HCT116 (cell line): ENCODE data around the gene ADAM11. TPM values are rescaled to one million over a fixed set of nuclear protein-coding genes. Genes with fewer than 3 reads are reported as not detected.
"Not testable (repeated sequence)": the region's sequence is repeated elsewhere in the genome, so short reads cannot be mapped to it uniquely, and the experiment has no call there.

Experiments
- ATAC-seq: fragments of 200-7000 bp; cut with Tn5 transposase; 2 replicates; pipeline ENCODE4 v1.9.1; 2020; ENCODE audit warnings: mild to moderate bottlenecking, moderate library complexity
- BruUV-seq: library from RNA; stranded (reverse); fragments of 400-500 nt; replicated peaks from 2 replicates; lab custom pipeline; 2021; lab: Mats Ljungman, UMichigan
- CTCF ChIA-PET: fragments of 300-600 bp; sonication (Branson Sonifier 250); formaldehyde crosslinking; loops from one replicate; lab custom pipeline; 2021; ENCODE audit warnings: antibody characterized with exemption; lab: Charles Lee
- POLR2A ChIA-PET: fragments of 300-600, 350-600 bp; sonication (Branson Sonifier 250); formaldehyde crosslinking; loops from one replicate; lab custom pipeline; 2021; ENCODE audit warnings: antibody characterized with exemption; lab: Charles Lee
- RAD21 ChIA-PET, 2 experiments: fragments of 300-600 bp; sonication (Branson Sonifier 250); formaldehyde crosslinking; loops; one replicate each; lab custom pipeline; 2023; ENCODE audit warnings: low total read pairs in 2 of 2; ENCODE audit not compliant: uncharacterized antibody in 2 of 2, unreplicated experiment in 2 of 2, low non-redundant PET in 1 of 2; lab: Charles Lee
- DNase-seq: peaks from one replicate; pipeline ENCODE4 v3.0.0-alpha.2; 2010; ENCODE audit warnings: low read depth, low spot score
- H2AFZ ChIP-seq: fragments of 200-600 bp; shearing (Covaris generic), sonication (generic); 2 replicates; pipeline ENCODE4 v1.6.1; 2017; ENCODE audit warnings: low read depth, mixed run types, mixed read lengths, antibody characterized with exemption, low read length; ENCODE audit not compliant: poor library complexity, severe bottlenecking
- H3K27ac ChIP-seq: 2 replicates; pipeline ENCODE4 v1.5.1; 2012; ENCODE audit warnings: low read depth, low read length
- H3K27me3 ChIP-seq: fragments of 200-600 bp; sonication (generic); 2 replicates; pipeline ENCODE4 v1.6.1; 2016; ENCODE audit warnings: mixed run types, low read length, mixed read lengths; ENCODE audit not compliant: insufficient read depth
- H3K36me3 ChIP-seq, 2 experiments: fragments of 200-500 bp in 1 of 2; fragments of 200-600 bp in 1 of 2; sonication (Bioruptor generic) in 1 of 2; sonication (generic) in 1 of 2; 2 replicates each; pipeline versions ENCODE4 v1.5.1 to v1.6.1; 2014 to 2016; ENCODE audit warnings: low read length in 2 of 2, inconsistent platforms in 1 of 2, mixed read lengths in 1 of 2, mixed run types in 1 of 2; ENCODE audit not compliant: insufficient read depth in 2 of 2, control insufficient read depth in 1 of 2
- H3K4me1 ChIP-seq, 2 experiments: fragments of 200-600 bp in 1 of 2; sonication (generic) in 1 of 2; 2 replicates each; pipeline versions ENCODE4 v1.5.1 to v1.6.1; 2012 to 2017; ENCODE audit warnings: low read length in 2 of 2, inconsistent platforms in 1 of 2, mild to moderate bottlenecking in 1 of 2, mixed read lengths in 1 of 2, mixed run types in 1 of 2, moderate library complexity in 1 of 2; ENCODE audit not compliant: insufficient read depth in 2 of 2, control insufficient read depth in 1 of 2
- H3K4me2 ChIP-seq: fragments of 200-600 bp; sonication (generic); 2 replicates; pipeline ENCODE4 v1.6.1; 2017; ENCODE audit warnings: mixed run types, low read length, mixed read lengths
- H3K4me3 ChIP-seq, 2 experiments: fragments of 200-600 bp in 1 of 2; sonication (generic) in 1 of 2; replicated peaks in 1 of 2; 2 replicates each; pipeline ENCODE4 v1.5.1; 2011 to 2016; ENCODE audit warnings: low read length in 2 of 2, control low read depth in 1 of 2, low read depth in 1 of 2, mild to moderate bottlenecking in 1 of 2, mixed read lengths in 1 of 2, mixed run types in 1 of 2
- H3K79me2 ChIP-seq: fragments of 200-600 bp; sonication (generic); 2 replicates; pipeline ENCODE4 v1.6.1; 2017; ENCODE audit warnings: mild to moderate bottlenecking, mixed run types, low read length, moderate library complexity, mixed read lengths; ENCODE audit not compliant: insufficient read depth
- H3K9ac ChIP-seq: fragments of 200-600 bp; sonication (generic); 2 replicates; pipeline ENCODE4 v1.6.1; 2016; ENCODE audit warnings: low read length, mixed read lengths
- H3K9me2 ChIP-seq: fragments of 200-600 bp; sonication (generic), shearing (Covaris generic); 2 replicates; pipeline ENCODE4 v1.6.1; 2017; ENCODE audit warnings: mixed run types, mild to moderate bottlenecking, moderate library complexity; ENCODE audit not compliant: insufficient read depth
- H3K9me3 ChIP-seq, 2 experiments: fragments of 200-500 bp in 1 of 2; fragments of 200-600 bp in 1 of 2; sonication (Bioruptor generic) in 1 of 2; sonication (generic) in 1 of 2; 2 replicates each; pipeline ENCODE4 v1.6.1; 2014 to 2017; ENCODE audit warnings: low read length in 2 of 2, mixed read lengths in 2 of 2, inconsistent platforms in 1 of 2, low read depth in 1 of 2, mild to moderate bottlenecking in 1 of 2, mixed run types in 1 of 2, moderate library complexity in 1 of 2; ENCODE audit not compliant: control insufficient read depth in 1 of 2, insufficient read depth in 1 of 2
- H4K20me1 ChIP-seq: fragments of 200-600 bp; sonication (generic), shearing (Covaris generic); 2 replicates; pipeline ENCODE4 v1.6.1; 2017; ENCODE audit warnings: mixed run types, mild to moderate bottlenecking, moderate library complexity; ENCODE audit not compliant: insufficient read depth
- CTCF ChIP-seq, 3 experiments: fragments of 200-600 bp in 1 of 3; sonication (generic) in 1 of 3; IDR thresholded peaks in 2 of 3; conservative IDR thresholded peaks in 1 of 3; 2 replicates each; pipeline ENCODE4 v1.5.1; 2012 to 2017; ENCODE audit warnings: low read depth in 2 of 3, low read length in 2 of 3, antibody characterized with exemption in 1 of 3, borderline replicate concordance in 1 of 3, control low read depth in 1 of 3, mild to moderate bottlenecking in 1 of 3, mixed read lengths in 1 of 3, mixed run types in 1 of 3, moderate library complexity in 1 of 3; ENCODE audit not compliant: insufficient read depth in 1 of 3
- EGR1 ChIP-seq: IDR thresholded peaks from 2 replicates; pipeline ENCODE4 v1.6.1; 2012; ENCODE audit warnings: low read depth
- EZH2 ChIP-seq: fragments of 200-600 bp; sonication (generic); IDR thresholded peaks from 2 replicates; pipeline ENCODE4 v1.6.1; 2017; ENCODE audit warnings: antibody characterized with exemption, mixed run types
- JUND ChIP-seq: IDR thresholded peaks from 2 replicates; pipeline ENCODE4 v1.6.1; 2012
- MAX ChIP-seq: IDR thresholded peaks from 2 replicates; pipeline ENCODE4 v1.6.1; 2012
- POLR2A ChIP-seq: IDR thresholded peaks from 2 replicates; pipeline ENCODE4 v1.7.0; 2011; ENCODE audit warnings: borderline replicate concordance; ENCODE audit not compliant: insufficient read depth, insufficient read length; ENCODE audit errors: extremely low read depth
- TCF7L2 ChIP-seq: IDR thresholded peaks from 2 replicates; pipeline ENCODE4 v1.7.0; 2011; ENCODE audit warnings: borderline replicate concordance, inconsistent platforms; ENCODE audit not compliant: insufficient read depth, insufficient read length; ENCODE audit errors: extremely low read depth
- ZFX ChIP-seq: fragments of 450-650 bp; IDR thresholded peaks from 2 replicates; pipeline ENCODE4 v1.6.1; 2017
- ZNF274 ChIP-seq: fragments of 200-500 bp; sonication (Bioruptor generic); IDR thresholded peaks from 2 replicates; pipeline ENCODE4 v1.6.1; 2014; ENCODE audit warnings: mild to moderate bottlenecking, low read depth, low read length, inconsistent platforms
- intact Hi-C: fragments of 100-400 bp; cut with micrococcal nuclease; formaldehyde crosslinking; loops from 2 replicates; pipeline ENCODE4 v1.10.0; 2022
- total RNA-seq: library from RNA; stranded (reverse); gene quantifications from one replicate; pipeline ENCODE4 v1.2.1, GENCODE V29; 2021; ENCODE audit not compliant: unreplicated experiment

The ADAM11 gene
- total RNA-seq, 1 experiment from 2014 or later = 7.7 TPM

DNA sequence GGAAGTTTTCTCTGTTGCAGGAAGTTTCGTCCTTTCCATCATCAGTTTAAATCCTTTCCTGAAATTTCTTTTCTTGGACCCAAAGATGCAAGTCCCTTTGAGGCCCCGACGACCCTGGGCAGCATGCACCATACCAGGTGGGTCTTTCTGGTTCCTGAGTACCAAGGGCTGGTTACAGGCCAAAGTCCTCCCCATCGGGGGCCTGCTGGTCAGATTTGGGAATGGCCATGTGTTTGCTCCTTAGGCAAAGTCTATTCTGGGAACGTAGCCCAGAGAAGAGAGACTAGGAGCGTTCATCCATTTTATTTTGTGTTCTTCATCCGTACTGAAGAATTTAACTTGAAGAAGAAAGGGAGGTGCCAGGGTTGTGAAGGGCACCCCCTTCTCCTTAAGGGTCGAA lies 17.5 kb upstream of the ADAM11 start:
- Histone ChIP-seq H4K20me1 (no peaks in the 10 kb centered on the region), H3K4me2 (no peak overlapping the region), H3K27ac (no peak overlapping the region), H3K79me2 (no peaks in the 10 kb centered on the region), H3K9ac (no peak overlapping the region), H3K9me3 (no peaks in the 10 kb centered on the region), H3K4me3 (no peak overlapping the region), H3K36me3 (peaks cover 3 to 4% of the 10 kb centered on the region in 2 experiments; a peak in 3 of 4 replicates), H3K9me2 (no peaks in the 10 kb centered on the region), H2AFZ (no peak overlapping the region), H3K27me3 (no peaks in the 10 kb centered on the region), H3K4me1 (no peaks in the 10 kb centered on the region)
- RAD21 ChIA-PET = no interaction called here
- no peak for TF ChIP-seq EGR1
- no peak for TF ChIP-seq POLR2A
- TF ChIP-seq ZNF274 = no peak
- TF ChIP-seq ZFX = no peak
- POLR2A ChIA-PET = no interaction called here
- ATAC-seq (no peak), DNase-seq (no peak)
- CTCF ChIA-PET = no interaction called here
- BruUV-seq = no TSS peak
- intact Hi-C loops = no loop called here

- Histone ChIP-seq H3K4me2 (no peak overlapping the region), H3K27ac (no peak overlapping the region), H3K9ac (no peak overlapping the region), H4K20me1 (no peaks in the 10 kb centered on the region), H3K79me2 (no peaks in the 10 kb centered on the region), H3K4me3 (no peak overlapping the region), H3K4me1 (no peaks in the 10 kb centered on the region), H3K9me3 (no peaks in the 10 kb centered on the region), H3K27me3 (no peaks in the 10 kb centered on the region), H2AFZ (no peak overlapping the region), H3K36me3 (peaks cover 2 to 4% of the 10 kb centered on the region in 2 experiments; a peak in 3 of 4 replicates), H3K9me2 (no peaks in the 10 kb centered on the region)
- CTCF ChIA-PET = no interaction called here
- POLR2A ChIA-PET = no interaction called here
- no peak for ATAC-seq
- RAD21 ChIA-PET = no interaction called here
- BruUV-seq = no TSS peak
- no peak for TF ChIP-seq JUND
- TF ChIP-seq CTCF (IDR thresholded peaks at IDR 0.05 in 2 of 3, conservative IDR thresholded peaks at IDR 0.05 in 1 of 3; ENCODE audit: borderline replicate concordance in 1 of 3, insufficient read depth in 1 of 3, low read depth in 2 of 3, low read length in 2 of 3) = peak in 2 of 3 experiments; percentile 7 to 12; a peak in 1 of 6 replicates
- no peak for TF ChIP-seq TCF7L2
- no peak for TF ChIP-seq ZNF274
- TF ChIP-seq MAX = no peak
- no peak for TF ChIP-seq EZH2
- no peak for DNase-seq
- intact Hi-C loops = no loop called here
Observed at GRCh38 chr17:44745301-44745700, 13.5 kb upstream of the ADAM11 start.

GRCh38 chr17:44745738-44746137 lies 13.1 kb upstream of the ADAM11 start:
- RAD21 ChIA-PET, H3K9me2 ChIP-seq, H3K79me2 ChIP-seq, intact Hi-C loops, DNase-seq, H3K9ac ChIP-seq, ATAC-seq, H3K4me2 ChIP-seq, H3K4me1 ChIP-seq, H3K27ac ChIP-seq, CTCF ChIA-PET, H4K20me1 ChIP-seq, POLR2A ChIA-PET, H3K27me3 ChIP-seq, H3K36me3 ChIP-seq, H3K9me3 ChIP-seq, BruUV-seq, H2AFZ ChIP-seq, H3K4me3 ChIP-seq: not testable (repeated sequence)
